Ovary (tissue), 9 donors: Measurements from ENCODE around the gene FARP1. TPM values are rescaled to one million over a fixed set of nuclear protein-coding genes. Genes with fewer than 3 reads are reported as not detected.
A peak's percentile ranks its signal among the peaks of the same experiment; 100 is the strongest.

Experiments used
- DNase-seq, 5 donors: peaks; one replicate each; pipeline ENCODE4 v3.0.0-alpha.2; 2019 to 2020
- H3K27ac ChIP-seq, 2 donors: fragments of 200-600 bp; one replicate each; pipeline versions ENCODE4 v1.5.1 to v1.8.0; 2019 to 2022
- H3K27me3 ChIP-seq: fragments of 200-600 bp; one replicate; pipeline ENCODE4 v1.8.0; 2022
- H3K36me3 ChIP-seq: fragments of 200-600 bp; sonication (generic); one replicate; pipeline ENCODE4 v1.5.1; 2019
- H3K4me1 ChIP-seq: one replicate; pipeline ENCODE4 v1.8.1; 2013; ENCODE audit warnings: mild to moderate bottlenecking, moderate library complexity; ENCODE audit not compliant: insufficient read depth
- H3K4me3 ChIP-seq: fragments of 200-600 bp; sonication (generic); one replicate; pipeline ENCODE4 v1.5.1; 2017
- H3K9me3 ChIP-seq, 2 donors: fragments of 200-600 bp in 1 of 2; sonication (generic) in 1 of 2; one replicate each; pipeline versions ENCODE4 v1.5.1 to v1.8.1; 2013 to 2019; ENCODE audit warnings: mild to moderate bottlenecking in 1 of 2, moderate library complexity in 1 of 2
- CTCF ChIP-seq, 3 donors: fragments of 450-650 bp in 2 of 3; fragments of 200-600 bp in 1 of 3; IDR thresholded peaks; one replicate each; pipeline versions ENCODE4 v1.5.1 to v1.8.0; 2016 to 2022; ENCODE audit warnings: antibody characterized with exemption in 3 of 3, mild to moderate bottlenecking in 1 of 3
- EP300 ChIP-seq: sonication (generic); formaldehyde crosslinking; IDR thresholded peaks from one replicate; pipeline ENCODE4 v1.6.1; 2017; ENCODE audit warnings: antibody characterized with exemption
- POLR2A ChIP-seq: fragments of 450-650 bp; IDR thresholded peaks from one replicate; pipeline ENCODE4 v1.6.1; 2017; ENCODE audit warnings: antibody characterized with exemption, mild to moderate bottlenecking, moderate library complexity
- WGBS, 3 donors: extraction: QIAGEN DNeasy Blood & Tissue Kit in 1 of 3; methylation state at CpG; one replicate each; pipeline versions ENCODE4 v1.1.5 to v1.1.7; 2013 to 2017; 5-methylcytosine and 5-hydroxymethylcytosine counted together
- intact Hi-C, 4 donors: fragments of 100-400 bp; cut with DNase I; formaldehyde crosslinking; loops; one replicate each; pipeline versions ENCODE4 v1.11.0 to v1.15.1; 2022 to 2023
- polyA plus RNA-seq, 2 donors: library from polyadenylated mRNA; stranded (reverse); fragments of 200-250 nt in 1 of 2; fragments of 350-450 nt in 1 of 2; fragmentation: Illumina TruSeq in 1 of 2; extraction: RNeasy Lipid Tissue Mini Kit (QIAGEN cat#74804) in 1 of 2; gene quantifications; one replicate each; pipeline ENCODE4 v1.2.3, GENCODE V29; 2013 to 2014
- total RNA-seq, 7 donors: library from RNA; depleted of rRNA in 2 of 7; stranded (reverse); fragments of >200 nt in 2 of 7; fragmentation: NEBNext Ultra II Directional in 3 of 7; extraction: Animal tissue kit (Norgen Biotek cat#: 25700) in 3 of 7; gene quantifications; one replicate each; pipeline versions ENCODE4 v1.1.0 to v1.2.4, GENCODE V29; 2016 to 2023
- donor health status: DM: no; HTN: no; CAD: no; lungs with moderate emphysema.
- donor health status: DM: no; HTN: no; CAD: no.
- donor health status: Bipolar disorder and iron deficiency.
- donor health status: DM: yes; HTN: yes; CAD: no.
- donor health status: DM: no; HTN: no; CAD: no.
- donor health status: DM: yes; HTN: yes; CAD: no.

Gene FARP1
- total and polyA plus RNA-seq, 9 donors = 10.2 to 90.1 (median 35.6) TPM

- Histone ChIP-seq H3K4me1 (no peaks in the 10 kb centered on the region), H3K27me3 (no peaks in the 10 kb centered on the region), H3K4me3 (no peak overlapping the region), H3K36me3 (no peaks in the 10 kb centered on the region), H3K9me3 (no peaks in the 10 kb centered on the region), H3K27ac (no peak overlapping the region)
- WGBS, 3 donors = 93 to 95% (median 94%) methylated on average over 11 of the region's 11 CpGs
- no peak for DNase-seq
- TF ChIP-seq EP300 (no peak), CTCF (IDR thresholded peaks at IDR 0.05) (no peak), POLR2A (no peak)
- intact Hi-C loops = loop anchor here in 3 of 4 donors (10.0 kb wide), 3 partner anchors 249 to 539 kb away; partner anchors contain the start of gene FARP1 (in 1 of the 3)
Observed at GRCh38 chr13:98393873-98394272, 251.0 kb downstream of the FARP1 start.

DNA sequence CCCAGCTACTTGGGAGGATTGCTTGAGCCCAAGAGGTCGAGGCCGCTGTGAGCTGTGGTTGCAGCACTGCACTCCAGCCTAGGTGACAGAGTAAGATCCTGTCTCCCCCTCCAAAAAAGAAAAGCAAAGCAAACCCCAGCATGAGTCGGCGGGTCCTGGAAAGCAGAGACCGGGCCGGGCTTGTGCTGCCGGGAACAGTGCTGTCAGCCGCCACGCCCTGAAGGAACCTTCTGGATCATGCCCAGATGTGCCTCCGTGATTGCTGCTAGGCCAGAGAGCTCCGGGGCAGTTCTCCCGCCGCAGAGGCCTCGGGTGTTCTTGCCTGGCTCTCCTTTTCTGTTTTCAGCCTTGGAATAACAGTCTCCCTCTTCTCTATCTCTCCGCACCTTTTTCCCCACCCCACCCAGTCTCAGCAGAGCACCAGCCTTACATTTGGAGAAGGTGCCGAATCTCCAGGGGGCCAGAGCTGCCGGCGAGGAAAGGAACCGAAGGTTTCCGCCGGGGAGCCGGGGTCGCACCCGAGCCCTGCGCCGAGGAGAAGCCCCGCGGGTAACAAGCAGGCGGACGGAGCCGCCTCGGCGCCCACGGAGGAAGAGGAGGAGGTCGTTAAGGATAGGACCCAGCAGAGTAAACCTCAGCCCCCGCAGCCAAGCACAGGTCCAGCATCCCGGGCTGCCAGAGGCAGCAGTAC is 252.1 kb downstream of the FARP1 start:
- intact Hi-C loops = loop anchor here (5.0 to 10.0 kb wide), 4 partner anchors 250 to 540 kb away; partner anchors contain the start of gene FARP1 (in 2 of the 4)
- H3K4me1 ChIP-seq = no peaks in the 10 kb centered on the region
- TF ChIP-seq EP300 (no peak), POLR2A (no peak), CTCF (IDR thresholded peaks at IDR 0.05) (no peak)
- no peak overlapping the region for H3K27ac ChIP-seq
- no peaks in the 10 kb centered on the region for H3K9me3 ChIP-seq
- no peaks in the 10 kb centered on the region for H3K27me3 ChIP-seq
- WGBS, 3 donors = 92% methylated on average over 32 to 37 of the region's 37 CpGs
- no peak for DNase-seq
- no peak overlapping the region for H3K4me3 ChIP-seq
- no peaks in the 10 kb centered on the region for H3K36me3 ChIP-seq

DNA sequence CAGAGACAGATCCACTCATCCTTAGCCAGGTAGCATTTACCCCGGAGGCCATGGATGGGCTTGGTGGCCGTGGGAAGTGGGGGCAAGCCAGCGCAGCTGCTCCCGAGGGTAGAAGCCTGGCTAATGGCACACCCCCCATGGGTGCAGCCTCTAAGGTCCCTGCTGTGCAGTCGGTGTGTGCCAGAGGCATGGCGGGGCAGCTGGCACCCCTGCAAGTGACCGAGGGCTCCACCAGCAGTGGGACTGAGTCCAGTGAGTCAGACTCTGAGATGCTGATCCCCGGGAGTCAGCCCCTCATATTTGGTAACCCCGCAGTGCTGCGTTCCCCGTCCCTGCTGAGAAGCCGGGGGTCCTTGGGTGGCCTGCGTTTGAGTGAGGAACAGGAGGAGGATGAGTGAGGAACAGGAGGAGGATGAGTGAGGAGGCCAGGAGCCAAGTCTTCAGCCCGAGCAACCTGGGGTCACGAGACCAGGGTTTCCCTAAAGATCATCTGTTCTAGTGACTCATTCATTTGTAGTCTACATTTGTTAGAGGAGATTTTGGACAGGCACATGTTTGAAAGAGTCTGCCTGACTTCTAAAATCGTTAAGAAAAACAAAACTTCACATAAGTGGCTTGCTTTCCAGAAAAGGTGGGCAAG is 253.3 kb downstream of the FARP1 start:
- 79 to 82% (median 81%) methylated on average over 13 to 16 of the region's 16 CpGs for WGBS, 3 donors
- Histone ChIP-seq H3K9me3 (no peaks in the 10 kb centered on the region), H3K4me1 (no peaks in the 10 kb centered on the region), H3K27me3 (no peaks in the 10 kb centered on the region), H3K4me3 (no peak overlapping the region), H3K36me3 (no peaks in the 10 kb centered on the region), H3K27ac (no peak overlapping the region)
- intact Hi-C loops = loop anchor here (5.0 to 10.0 kb wide), 4 partner anchors 251 to 541 kb away; partner anchors contain the start of gene FARP1 (in 2 of the 4)
- TF ChIP-seq CTCF (IDR thresholded peaks at IDR 0.05) = no peak
- no peak for TF ChIP-seq POLR2A
- TF ChIP-seq EP300 = no peak
- no peak for DNase-seq

DNA sequence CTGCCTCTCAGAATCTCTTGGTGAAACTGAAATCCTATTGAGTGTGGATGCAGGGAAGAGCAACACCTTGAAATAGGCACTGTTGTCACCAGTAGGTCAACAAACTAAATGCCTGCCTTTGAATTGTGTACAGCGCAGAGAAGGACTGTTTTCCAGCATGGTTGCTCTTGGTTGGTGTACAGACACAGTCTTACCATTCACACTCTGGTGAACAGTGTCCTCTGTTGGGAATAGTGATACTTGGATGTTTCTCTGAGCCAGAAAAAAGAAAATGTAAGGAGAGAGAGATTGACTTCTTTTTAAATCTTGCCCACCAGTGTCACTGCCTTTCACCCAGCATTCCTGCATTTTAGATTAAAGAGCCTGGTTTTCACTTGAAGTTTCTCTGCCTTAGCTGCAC is 254.3 kb downstream of the FARP1 start:
- Histone ChIP-seq H3K27ac (no peak overlapping the region), H3K4me3 (no peak overlapping the region), H3K9me3 (no peaks in the 10 kb centered on the region), H3K4me1 (no peaks in the 10 kb centered on the region), H3K36me3 (no peaks in the 10 kb centered on the region), H3K27me3 (no peaks in the 10 kb centered on the region)
- intact Hi-C loops = loop anchor here (5.0 to 10.0 kb wide), 4 partner anchors 252 to 542 kb away; partner anchors contain the start of gene FARP1 (in 2 of the 4)
- no peak for TF ChIP-seq POLR2A
- TF ChIP-seq CTCF (IDR thresholded peaks at IDR 0.05) = peak in 1 of 3 donors; percentile 35
- DNase-seq = no peak
- 81 to 88% (median 87%) methylated on average over 1 of the region's 1 CpG for WGBS, 3 donors
